Bronchial epithelial cell (primary cell): ENCODE measurements around the gene SSPN. TPM values are rescaled to one million over a fixed set of nuclear protein-coding genes. Genes with fewer than 3 reads are reported as not detected.

ENCODE experiments used
- DNase-seq: peaks from one replicate; pipeline ENCODE4 v3.0.0-alpha.2; 2010; ENCODE audit warnings: low read depth
- FAIRE-seq: peaks from 2 replicates; lab custom pipeline; 2011; peaks lifted over from hg19 to GRCh38; lab: Jason Lieb, UNC
- H3K27me3 ChIP-seq: 2 replicates; pipeline ENCODE4 v1.5.1; 2011; ENCODE audit warnings: low read length; ENCODE audit not compliant: control insufficient read depth, insufficient read depth
- H3K36me3 ChIP-seq: 2 replicates; pipeline ENCODE4 v1.5.1; 2011; ENCODE audit warnings: low read length; ENCODE audit not compliant: control insufficient read depth, insufficient read depth
- H3K4me3 ChIP-seq: 2 replicates; pipeline ENCODE4 v1.5.1; 2011; ENCODE audit warnings: mild to moderate bottlenecking, low read depth, low read length, control low read depth
- CTCF ChIP-seq: IDR thresholded peaks from 2 replicates; pipeline ENCODE4 v1.5.1; 2011; ENCODE audit warnings: mild to moderate bottlenecking, moderate library complexity, low read length, control low read depth, inconsistent platforms; ENCODE audit not compliant: insufficient read depth, severe bottlenecking
- total RNA-seq: library from RNA; depleted of rRNA; stranded (reverse); fragments of >200 nt; gene quantifications from 2 replicates; pipeline ENCODE4 v1.2.1, GENCODE V29; 2014

The SSPN gene
- total RNA-seq, 1 donor from 2014 or later: 0.26 TPM

DNA sequence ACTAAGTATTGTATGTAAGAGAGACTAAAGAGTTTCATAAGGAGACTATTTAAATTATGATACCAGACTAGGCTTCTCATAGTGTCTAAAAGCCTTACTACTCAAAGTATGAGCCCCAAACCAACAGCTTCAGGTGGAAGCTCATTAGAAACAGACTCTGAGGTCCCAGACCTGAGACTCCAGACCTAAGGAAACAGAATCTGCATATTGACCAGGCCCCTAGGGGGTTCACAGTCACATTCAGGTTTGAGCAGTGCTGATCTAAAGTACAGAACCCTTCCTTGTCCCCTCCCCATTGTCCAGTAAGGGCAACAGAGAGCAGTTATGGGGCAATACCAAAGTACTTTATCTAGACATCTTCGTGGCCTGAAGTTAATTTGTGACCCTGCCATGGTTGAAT, 87.7 kb downstream of the SSPN start:
- no peak for TF ChIP-seq CTCF
- no peak for FAIRE-seq
- no peaks in the 10 kb centered on the region for H3K36me3 ChIP-seq
- H3K4me3 ChIP-seq: no peak overlapping the region
- DNase-seq: no peak
- H3K27me3 ChIP-seq: no peaks in the 10 kb centered on the region

- FAIRE-seq: peak; percentile 18
- no peak for DNase-seq
- Histone ChIP-seq H3K27me3 (no peaks in the 10 kb centered on the region), H3K4me3 (no peak overlapping the region), H3K36me3 (no peaks in the 10 kb centered on the region)
- TF ChIP-seq CTCF: no peak
Observed at GRCh38 chr12:26283617-26284016, 88.2 kb downstream of the SSPN start.

DNA sequence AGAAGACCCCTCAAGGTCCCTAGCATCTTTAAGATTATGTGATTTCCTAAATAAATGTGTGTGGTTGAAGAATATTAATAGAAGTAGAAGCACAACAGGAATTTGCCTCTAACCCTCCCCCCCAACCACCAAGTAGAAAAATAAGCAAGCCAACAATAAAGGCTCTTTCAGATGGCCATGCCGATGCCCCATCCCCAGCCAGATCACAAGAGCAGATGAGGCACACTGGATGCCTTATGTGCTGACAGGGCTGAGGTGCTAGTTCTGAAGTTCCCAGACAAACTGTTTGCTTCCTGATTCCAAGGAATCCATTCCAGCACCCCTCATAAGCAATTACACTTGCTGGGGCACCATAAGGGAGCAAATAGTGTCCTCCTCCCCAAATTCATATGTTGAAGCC, 90.0 kb downstream of the SSPN start:
- no peak for FAIRE-seq
- no peak overlapping the region for H3K4me3 ChIP-seq
- no peak for TF ChIP-seq CTCF
- no peak for DNase-seq
- H3K36me3 ChIP-seq: no peaks in the 10 kb centered on the region
- no peaks in the 10 kb centered on the region for H3K27me3 ChIP-seq

- Histone ChIP-seq H3K4me3 (no peak overlapping the region), H3K27me3 (no peaks in the 10 kb centered on the region), H3K36me3 (no peaks in the 10 kb centered on the region)
- TF ChIP-seq CTCF: no peak
- no peak for FAIRE-seq
- DNase-seq: no peak
Observed at GRCh38 chr12:26286186-26286585, 90.8 kb downstream of the SSPN start.

DNA sequence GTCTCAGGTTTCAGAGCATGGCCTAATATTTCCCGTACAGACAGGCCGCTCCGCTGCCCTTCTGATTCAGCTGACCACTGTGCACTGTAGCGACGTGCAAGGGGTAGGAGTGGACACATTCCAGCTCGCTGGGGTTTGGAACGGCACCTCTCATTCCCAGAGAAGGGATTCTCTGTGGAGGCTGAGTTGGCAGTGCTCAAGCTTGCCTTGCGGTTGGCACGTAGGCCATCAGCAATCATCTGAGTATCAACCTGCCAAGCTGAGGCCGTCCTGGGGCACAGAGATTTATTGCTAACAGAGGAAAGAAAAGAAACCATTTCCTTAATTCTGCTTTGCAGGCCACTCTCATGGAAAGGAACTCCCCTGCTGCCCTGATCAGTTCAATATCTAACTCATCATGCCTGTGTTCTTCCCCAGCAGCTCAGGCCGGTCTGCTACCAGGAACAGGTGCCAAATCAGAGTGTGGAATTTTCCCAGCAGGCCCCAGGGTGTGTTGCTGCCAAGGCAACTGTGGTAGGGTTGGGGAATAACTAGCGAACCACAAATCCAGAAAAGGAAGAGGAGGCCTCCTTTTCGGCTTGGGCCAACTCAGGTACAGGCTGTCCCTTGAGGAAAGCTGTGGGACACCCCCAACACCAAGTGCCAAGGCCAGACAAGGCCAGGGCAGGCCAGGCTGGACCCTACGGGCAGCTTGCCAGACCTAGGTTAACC, 92.5 kb downstream of the SSPN start:
- H3K36me3 ChIP-seq: no peaks in the 10 kb centered on the region
- FAIRE-seq (no peak), DNase-seq (peak; percentile 48)
- TF ChIP-seq CTCF: no peak
- H3K4me3 ChIP-seq: no peak overlapping the region
- H3K27me3 ChIP-seq: no peaks in the 10 kb centered on the region

DNA sequence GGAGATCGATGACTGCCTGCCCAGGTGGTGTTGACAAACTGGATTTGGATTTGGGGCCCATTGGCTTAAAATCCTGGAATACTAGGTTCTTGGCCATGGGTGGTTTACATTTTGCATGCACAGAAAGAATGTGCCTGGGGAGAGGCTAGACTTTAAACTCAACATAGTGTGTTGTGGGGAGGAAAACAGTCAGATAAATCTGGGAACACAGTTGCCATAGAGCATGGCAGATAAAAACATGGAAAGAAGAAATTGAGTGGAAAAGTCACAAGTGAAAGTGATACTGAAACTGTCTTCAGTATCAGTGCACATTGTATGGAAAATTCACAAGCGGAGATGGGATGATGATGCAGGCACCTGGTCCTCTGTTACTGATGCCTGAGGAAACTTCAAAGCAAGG, 95.2 kb downstream of the SSPN start:
- no peak for TF ChIP-seq CTCF
- FAIRE-seq (no peak), DNase-seq (no peak)
- no peaks in the 10 kb centered on the region for H3K27me3 ChIP-seq
- no peak overlapping the region for H3K4me3 ChIP-seq
- no peaks in the 10 kb centered on the region for H3K36me3 ChIP-seq
